HG03442 (cell line): ENCODE results near the gene NELL1.

Experiments used
- ATAC-seq: cut with Tn5 transposase; IDR thresholded peaks from one replicate; pipeline ENCODE4 v1.9.1; 2021; ENCODE audit warnings: mild to moderate bottlenecking, moderate library complexity; ENCODE audit not compliant: unreplicated experiment

NELL1 gene

GRCh38 chr11:20949585-20949984 is 280.2 kb downstream of the NELL1 start:
- ATAC-seq: no peak

- ATAC-seq: no peak
Measured at GRCh38 chr11:20962581-20962980, 293.2 kb downstream of the NELL1 start.

GRCh38 chr11:20963596-20963995 is 294.2 kb downstream of the NELL1 start:
- ATAC-seq: no peak

DNA sequence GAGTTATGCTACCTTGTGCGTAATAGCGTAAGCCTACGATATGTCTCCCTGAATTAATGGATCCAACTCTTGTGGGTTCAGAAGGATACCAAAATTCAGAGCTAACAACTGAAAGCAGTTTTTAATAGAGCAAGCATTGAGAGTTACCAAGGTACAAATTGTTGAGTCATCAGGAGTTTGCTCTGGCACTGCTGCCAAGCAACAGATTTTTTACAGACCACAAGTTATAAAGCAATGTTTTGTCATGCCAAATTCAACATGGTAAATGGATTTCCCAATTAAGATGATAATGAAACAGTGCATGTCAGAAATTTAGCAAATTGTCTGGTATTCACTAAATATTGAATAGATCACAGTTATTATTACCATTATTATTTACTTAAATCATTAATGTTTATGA is 295.6 kb downstream of the NELL1 start:
- ATAC-seq: no peak

DNA sequence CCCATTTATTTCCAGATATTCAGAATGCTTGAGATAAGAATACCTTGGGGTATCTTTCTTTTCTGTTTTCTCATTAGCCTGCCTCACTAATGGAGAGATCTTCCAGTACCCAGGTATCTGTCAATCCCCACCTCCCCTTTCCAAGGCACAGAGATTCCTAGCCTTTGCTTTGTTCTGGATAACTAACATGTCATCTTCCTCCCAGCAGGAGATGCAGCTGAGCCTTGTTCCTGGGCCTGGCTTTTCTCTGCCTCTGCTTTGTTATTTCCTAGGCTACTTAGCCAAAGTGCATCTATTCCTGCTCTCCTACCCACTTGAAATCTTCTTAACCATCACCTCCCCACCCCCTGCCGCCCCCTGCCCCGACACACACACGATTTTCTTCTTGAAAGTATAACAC is 297.1 kb downstream of the NELL1 start:
- no peak for ATAC-seq

- no peak for ATAC-seq
Measured at GRCh38 chr11:20973940-20974559, 304.7 kb downstream of the NELL1 start.

GRCh38 chr11:20980736-20981135 is 311.4 kb downstream of the NELL1 start:
- no peak for ATAC-seq

GRCh38 chr11:20990447-20990846 is 321.1 kb downstream of the NELL1 start:
- no peak for ATAC-seq

- no peak for ATAC-seq
Measured at GRCh38 chr11:20991471-20991870, 322.1 kb downstream of the NELL1 start.

DNA sequence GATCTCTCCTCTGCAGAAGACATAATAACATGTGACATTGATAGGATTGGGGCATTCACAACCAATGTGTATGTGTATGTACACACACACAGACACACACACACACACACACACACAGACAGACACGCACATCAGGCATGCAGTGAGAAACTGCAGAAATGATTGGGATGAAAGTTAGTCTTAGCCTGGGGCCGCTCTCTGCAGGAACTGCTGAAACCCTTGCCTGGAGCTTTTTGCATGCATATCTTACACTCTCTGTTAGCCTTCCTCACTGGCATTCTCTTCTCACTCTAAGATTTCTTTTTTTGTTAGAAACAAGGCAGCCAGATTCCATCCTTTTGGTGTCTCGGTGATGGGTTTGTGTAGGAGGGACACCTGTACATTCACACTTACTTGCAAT is 337.9 kb downstream of the NELL1 start:
- ATAC-seq: no peak

DNA sequence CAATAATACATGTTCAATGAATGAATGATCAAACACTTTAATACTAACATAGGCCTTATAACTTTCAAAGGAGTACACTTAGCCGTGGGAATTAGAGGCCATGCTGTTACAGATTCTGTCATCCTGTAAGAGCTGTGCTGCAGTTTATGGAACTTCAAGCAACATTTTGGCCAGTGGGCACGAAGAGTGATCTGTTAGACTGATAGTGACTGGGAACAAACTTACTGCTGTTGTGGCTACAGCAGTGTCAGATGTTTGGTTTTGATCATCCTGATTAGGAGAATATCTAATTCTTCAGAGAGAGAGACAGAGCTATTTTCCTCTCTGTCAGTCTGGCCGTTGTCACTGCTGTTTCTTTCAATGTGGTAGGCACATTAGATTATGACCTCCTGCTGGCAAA is 348.9 kb downstream of the NELL1 start:
- no peak for ATAC-seq

GRCh38 chr11:21026685-21027084 is 357.3 kb downstream of the NELL1 start:
- ATAC-seq: no peak

DNA sequence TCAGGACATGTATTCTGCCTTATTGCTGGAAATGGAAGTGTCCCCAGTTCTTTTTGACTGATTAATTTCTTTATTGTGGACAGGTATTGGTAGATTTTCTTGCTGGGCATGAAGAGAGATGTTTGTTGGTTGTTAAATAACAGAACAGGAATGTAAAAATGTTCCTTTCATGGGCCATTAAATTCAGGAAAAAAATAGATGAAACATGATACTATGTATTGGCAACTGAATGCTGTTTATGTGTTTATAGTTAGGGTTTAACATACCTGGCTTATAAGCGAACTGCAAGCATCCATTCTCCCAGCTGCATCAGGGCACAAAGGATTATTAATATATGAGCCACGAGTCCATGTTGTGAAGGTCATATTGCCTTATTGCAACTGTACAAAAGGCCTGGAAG is 368.5 kb downstream of the NELL1 start:
- ATAC-seq: no peak

DNA sequence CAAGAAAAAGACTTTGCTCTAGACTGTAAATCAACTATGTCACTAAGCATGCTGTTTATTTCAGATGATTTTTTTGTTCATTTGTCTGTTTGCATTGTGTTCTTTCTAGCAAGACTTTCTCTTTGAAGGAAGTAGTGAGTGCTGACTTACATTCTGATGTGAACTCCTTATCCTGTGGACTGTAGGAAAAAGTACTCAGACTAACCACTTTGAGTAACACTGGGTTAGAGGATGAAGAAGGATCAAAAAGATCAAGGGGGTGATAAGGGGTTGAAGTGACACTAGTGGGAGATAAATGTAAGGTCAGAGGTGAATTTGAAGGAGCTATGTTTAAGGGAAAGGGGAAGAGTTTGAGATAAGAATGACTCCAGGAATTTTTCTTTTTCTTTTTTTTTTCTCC is 369.4 kb downstream of the NELL1 start:
- ATAC-seq: no peak

DNA sequence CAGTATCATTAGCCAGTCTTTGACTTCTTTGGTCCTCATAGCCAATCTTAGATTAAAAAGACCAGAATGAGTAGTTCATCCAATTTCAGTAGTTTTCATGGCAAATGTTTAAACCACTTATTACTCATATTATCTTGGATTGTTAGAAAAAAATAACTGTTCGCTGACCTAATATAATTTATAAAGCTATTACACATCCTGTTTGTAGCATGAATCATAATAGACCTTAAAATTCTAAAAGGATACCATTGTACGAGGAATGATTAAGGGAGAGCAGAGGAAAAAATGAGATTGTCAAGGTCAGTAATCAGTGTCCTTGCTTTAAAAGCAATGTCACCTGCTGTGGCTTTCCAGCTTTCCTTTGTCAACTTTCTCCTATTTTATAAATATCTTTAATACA is 371.2 kb downstream of the NELL1 start:
- ATAC-seq: no peak

DNA sequence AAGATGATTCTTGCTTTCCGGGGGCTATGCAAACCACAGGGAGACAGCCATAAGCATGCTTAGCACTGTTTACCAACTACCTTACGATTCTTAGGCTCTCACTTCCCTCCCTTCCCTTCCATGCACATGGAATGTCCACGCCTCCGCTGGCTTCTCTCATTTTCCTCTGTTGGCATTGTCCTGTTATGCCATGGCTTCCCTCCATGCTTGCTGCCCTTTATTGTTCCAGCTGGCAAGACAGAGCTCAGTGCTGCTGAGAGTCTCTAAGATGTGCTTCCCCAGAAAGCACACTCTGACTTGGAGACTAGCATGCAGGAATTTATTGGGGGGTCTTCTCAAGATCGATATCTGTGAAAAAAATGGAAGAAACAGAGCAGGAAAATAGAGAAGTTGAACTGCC is 379.2 kb downstream of the NELL1 start:
- no peak for ATAC-seq

- ATAC-seq: no peak
Measured at GRCh38 chr11:21053466-21053865, 384.1 kb downstream of the NELL1 start.

DNA sequence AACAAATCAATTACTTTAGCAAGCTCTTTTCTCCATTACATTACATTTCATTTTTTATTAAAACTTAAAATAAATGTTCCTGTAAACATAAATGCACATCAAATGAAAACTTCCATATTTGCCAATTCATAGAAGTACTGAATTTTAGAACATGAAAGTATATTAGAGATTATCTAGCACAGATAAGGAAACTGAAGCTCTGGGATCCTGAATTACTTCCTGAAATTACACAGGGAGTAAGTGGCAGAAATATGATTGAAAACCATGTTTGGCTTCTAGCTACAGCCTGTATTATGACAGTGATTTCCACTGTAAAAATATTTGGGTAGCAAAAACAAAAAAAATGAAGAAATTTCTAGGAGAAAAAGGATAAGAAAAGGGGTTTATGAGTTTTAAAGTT is 387.3 kb downstream of the NELL1 start:
- ATAC-seq: no peak

- no peak for ATAC-seq
Measured at GRCh38 chr11:21059879-21060278, 390.5 kb downstream of the NELL1 start.

DNA sequence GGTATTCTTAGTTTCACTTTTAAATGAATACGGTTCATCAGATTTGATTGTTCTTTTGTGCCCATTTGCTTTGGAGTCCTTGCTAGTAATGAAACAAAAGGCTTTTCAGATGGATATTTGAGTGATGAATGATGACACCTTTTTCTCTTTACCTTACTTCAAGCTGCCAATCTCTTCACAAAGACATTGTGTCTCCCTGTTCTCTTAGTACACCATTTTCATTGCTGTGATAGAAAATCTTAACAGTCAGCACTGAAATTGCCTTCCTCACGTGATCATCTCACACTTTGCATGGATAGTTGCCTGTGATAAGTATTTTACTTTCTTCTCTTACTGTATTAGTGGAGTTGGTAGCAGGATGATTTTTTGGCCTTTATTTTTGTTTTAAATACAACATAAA is 396.6 kb downstream of the NELL1 start:
- ATAC-seq: no peak

- no peak for ATAC-seq
Measured at GRCh38 chr11:21068886-21069285, 399.5 kb downstream of the NELL1 start.

DNA sequence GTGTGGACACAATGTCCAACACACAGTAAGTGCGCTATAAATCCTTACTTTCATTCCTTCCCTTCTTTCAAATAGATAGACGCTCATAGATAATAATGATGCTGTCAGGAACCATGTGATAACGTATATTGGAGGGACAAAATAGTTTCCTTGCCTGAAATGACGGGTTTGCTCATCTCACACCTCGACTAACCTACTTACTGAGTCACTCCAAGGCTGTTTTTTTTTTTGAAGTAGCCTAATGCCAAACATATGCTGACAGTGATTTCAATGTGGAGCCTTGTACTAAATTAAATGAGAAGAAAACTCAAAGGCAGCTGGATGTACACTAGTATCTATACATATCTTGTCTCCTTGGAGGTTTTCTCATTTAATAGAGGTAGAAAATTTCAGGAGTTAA is 400.5 kb downstream of the NELL1 start:
- ATAC-seq: no peak

DNA sequence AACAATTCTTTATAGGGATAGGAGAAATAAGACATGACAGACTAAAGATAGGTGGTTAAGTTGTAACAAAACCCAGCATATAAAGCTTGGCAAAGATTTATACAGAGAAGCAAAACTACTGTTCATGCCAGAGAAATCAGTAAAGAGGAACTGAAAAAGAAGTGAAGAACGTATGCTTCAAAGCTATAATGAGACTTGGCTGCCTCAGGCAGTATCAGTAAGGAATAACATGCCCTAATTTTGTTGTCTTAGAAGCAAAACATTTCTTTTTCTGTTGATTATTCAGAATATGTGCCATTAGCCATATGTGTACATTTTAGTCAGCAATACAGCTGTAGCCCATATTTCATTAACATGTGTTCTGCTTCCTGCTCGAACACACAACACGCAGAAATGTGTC is 403.2 kb downstream of the NELL1 start:
- peak; percentile 49 for ATAC-seq

- no peak for ATAC-seq
Measured at GRCh38 chr11:21082853-21083252, 413.5 kb downstream of the NELL1 start.
